GM18520 (cell line): ENCODE results near the gene SLC8B1.

Experiments used
- ATAC-seq: cut with Tn5 transposase; IDR thresholded peaks from one replicate; pipeline ENCODE4 v1.9.1; 2021; ENCODE audit not compliant: unreplicated experiment

SLC8B1 gene

DNA sequence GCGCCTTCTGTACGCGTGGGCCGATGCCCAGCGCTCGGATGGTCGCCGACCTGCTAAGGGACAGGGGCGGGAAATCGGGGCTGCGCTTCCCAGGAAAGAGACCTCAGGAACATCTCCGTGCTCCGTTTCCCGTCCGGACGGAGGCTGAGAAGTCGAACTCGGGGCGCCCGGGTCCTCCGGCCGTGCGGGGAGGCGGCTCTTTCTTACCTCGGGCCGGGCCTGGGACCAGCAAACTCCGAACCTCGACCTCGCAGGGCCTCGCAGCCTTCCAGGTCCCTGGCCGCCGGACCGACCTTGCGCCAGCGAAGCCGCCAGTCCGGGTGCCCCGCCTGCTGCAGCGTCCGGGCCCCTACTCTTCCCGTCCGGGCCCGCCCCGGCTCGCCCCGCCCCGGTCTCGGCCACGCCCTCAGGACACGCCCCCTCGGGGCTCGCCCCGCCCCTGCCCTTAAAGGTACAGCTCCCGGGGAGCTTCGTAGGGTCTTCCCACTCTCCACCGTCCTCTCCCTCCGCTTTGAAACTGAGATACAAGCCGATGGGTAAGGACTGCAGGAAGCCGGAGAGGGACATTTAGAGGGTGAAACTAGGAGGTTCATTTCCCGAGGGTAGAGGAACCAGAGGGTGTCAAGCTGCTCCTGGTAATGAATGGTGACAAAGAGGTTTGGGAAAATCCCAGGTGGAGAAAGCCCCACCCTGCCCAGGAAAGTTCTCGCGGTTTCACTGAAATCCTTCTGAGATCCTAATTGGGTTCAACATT lies at the start of gene SLC8B1:
Gene SLC8B1 (minus strand): TSS at position 324 of the 754 bp plus-strand sequence. CDS start 2,231 bp downstream, outside the sequence.
- ATAC-seq, result peak; percentile 89

DNA sequence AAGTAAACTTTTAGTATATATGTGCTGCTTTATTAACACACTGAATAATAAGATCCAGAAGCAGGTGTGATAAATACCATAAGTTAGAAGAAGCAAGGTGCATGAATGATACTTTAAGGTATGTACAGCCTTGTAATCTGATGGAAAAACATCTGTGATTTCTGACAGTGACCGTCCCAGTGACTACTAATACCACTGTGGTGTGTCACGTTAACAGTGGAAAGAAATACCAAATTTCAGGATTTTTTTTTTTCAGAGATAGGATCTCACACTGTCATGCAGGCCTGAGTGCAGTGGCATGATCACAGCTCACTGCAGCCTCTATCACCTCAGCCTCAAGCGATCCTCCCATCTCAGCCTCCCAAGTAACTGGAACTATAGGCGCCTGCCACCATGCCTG lies 47.3 kb upstream of the SLC8B1 start:
- ATAC-seq, result no peak

DNA sequence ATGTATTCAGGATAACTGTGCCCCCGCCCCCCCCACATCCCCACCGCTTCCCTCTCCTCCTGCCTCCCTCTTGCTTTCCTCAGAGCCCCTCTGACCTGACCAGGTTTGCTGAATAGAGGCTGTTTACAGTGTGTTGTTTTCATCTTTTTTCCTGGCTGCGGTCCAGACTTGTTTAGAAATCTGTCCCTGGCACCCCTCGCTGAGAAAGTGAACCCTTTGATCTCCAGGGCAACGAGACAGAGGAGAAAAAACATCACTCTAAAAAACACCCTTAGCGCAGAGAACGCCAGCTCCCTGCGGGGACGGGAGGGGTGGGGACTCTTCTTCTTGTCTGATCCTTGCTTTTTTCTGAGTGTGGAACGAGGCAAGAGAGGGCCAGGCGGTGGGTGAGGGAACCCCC lies 46.3 kb upstream of the SLC8B1 start:
- ATAC-seq, result no peak

DNA sequence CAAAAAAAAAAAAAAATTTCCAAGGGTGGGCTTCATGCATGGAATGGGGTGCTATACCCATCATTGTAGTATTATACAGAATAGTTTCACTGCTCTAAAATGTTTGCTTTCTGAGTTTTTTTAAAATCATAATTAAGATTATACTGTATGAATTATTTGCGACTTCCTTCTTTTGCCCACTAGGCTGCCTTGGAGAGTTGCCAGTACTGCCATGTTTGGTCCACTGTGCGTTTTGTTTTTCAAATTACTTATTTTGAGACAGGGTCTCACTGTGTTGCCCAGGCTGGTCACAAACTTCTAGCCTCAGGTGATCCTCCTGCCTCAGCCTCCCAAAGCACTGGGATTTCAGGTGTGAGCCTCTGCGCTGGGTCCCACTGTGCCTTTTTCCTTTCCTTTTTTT lies 43.4 kb upstream of the SLC8B1 start:
- ATAC-seq, result no peak

DNA sequence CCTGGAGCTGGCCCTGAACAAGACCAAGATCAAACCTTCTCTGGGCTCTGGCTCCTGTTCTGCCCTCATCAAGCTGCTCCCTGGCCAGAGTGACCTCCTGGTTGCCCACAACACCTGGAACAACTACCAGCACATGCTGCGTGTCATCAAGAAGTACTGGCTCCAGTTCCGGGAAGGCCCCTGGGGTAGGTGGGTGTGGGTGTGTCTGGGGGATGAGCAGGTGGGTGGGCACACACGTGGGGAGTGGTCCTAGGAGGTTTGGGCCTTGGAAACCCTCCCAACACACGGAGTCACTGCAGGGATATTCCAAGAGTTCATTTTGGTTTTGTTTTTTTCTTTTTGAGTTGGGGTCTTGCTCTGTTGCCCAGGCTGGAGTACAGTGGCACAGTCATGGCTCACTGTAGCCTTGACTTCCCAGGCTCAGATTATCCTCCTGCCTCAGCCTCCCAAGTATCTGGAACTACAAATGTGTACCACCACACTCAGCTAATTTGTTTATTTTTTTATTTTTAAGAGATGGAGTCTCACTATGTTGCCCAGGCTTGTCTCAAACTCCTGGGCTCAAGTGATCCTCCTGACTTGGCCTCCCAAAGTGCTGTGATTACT lies 40.0 kb upstream of the SLC8B1 start:
- no peak for ATAC-seq

DNA sequence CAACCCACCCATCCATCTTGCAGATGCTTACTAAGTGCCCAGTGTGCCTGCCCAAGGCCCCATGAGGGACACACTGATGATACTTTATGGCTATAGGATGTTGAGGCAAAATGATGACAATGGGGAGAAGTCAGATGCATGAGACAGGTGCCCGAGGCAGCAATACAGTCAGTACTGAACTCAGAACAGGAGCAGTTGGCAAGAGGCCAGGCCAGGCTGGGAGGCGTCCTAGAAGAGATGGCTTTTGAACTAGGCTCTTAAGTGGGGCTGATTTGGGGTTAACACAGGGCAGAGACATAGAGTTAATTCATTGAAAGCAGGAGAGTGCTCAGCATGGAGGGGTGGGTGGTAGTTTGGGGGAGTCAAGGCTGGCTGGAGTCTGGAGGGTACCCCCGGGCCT lies 39.1 kb upstream of the SLC8B1 start:
- no peak for ATAC-seq

DNA sequence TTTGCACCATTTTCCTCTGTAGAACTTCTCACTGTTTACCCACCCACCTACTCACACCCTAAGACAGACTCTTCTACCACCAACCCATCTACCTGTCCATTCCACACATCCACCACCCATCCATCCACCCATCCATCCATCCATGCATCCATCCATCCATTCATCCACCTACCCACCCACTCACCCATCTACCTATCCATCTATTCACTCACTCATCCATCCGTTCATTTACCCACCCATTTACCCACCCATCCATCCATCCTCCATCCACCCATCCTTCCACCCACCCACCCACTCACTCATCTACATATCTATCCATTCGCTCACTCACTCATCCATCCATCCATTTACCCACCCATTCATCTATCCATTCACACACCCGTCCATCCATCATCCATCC lies 38.5 kb upstream of the SLC8B1 start:
- ATAC-seq, result no peak

DNA sequence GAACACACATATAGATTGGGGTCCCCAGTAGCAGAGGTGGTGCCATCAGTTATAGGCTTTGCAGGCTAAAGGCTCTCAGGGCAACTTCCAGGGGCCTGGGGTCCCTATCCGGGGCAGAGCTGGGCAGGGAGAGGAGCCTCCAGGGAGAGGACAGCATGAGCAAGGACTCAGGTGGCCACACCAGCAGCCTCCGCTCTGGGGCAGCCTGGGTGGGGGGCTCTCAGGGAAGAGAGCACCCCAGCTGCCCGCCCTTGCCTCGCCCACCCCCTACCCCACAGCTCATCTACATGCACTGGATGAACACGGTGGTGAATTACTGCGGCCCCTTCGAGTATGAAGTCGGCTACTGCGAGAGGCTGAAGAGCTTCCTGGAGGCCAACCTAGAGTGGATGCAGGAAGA lies 37.5 kb upstream of the SLC8B1 start:
- ATAC-seq, result no peak

DNA sequence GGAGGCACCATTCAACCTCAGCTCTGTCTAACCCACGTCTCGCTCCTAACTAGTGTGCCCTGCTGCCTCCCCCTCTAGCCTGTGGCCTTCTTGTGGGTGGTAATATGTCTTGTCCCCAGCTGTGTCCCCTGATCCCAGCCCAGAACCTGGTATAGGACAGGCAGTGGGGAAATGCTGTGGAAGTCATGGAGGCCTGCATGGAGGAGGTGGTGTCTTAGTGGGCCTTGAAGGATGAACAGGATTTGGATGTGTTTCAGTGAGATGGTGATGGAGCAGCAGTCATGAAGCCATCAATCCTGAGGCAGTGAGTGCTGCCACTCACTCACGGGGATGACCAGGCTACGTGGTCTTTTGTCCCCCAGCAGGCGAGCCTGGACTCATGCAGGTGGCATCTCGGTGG lies 36.9 kb upstream of the SLC8B1 start:
- ATAC-seq, result no peak

DNA sequence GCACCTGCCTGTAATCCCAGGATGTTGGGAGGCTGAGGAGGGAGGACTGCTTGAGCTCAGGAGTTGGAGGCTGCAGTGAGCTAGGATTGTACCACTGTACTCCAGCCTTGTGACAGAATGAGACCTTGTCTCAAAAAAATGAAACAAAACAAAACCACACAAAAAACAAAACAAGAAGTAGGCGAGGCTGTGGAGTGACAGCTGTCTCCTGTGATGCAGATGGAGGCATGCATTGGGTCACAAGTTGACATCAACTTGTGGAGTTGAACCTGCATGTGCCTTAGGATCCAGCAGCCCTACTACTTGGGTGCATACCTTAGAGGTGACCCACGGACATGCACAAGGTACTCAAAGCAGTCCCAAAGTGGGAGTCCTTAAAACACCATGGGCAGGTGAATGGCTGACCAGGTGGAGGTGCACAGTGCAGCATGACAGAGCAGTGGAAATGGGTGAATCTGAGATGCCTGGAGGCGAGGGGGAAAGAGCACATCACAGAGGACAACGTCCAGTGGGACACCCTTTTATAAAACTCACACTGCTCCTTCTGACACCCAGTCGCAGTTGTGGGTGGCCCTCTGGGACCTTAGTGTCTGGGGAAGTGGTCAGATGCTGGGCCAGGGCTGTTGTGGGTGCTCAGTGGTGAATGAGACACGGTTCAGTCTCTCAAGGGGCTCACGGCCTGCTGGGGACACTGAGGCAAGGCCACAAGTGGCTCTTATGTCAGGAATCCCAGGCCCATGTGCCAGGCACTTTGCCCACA lies 36.2 kb upstream of the SLC8B1 start:
- ATAC-seq, result no peak

DNA sequence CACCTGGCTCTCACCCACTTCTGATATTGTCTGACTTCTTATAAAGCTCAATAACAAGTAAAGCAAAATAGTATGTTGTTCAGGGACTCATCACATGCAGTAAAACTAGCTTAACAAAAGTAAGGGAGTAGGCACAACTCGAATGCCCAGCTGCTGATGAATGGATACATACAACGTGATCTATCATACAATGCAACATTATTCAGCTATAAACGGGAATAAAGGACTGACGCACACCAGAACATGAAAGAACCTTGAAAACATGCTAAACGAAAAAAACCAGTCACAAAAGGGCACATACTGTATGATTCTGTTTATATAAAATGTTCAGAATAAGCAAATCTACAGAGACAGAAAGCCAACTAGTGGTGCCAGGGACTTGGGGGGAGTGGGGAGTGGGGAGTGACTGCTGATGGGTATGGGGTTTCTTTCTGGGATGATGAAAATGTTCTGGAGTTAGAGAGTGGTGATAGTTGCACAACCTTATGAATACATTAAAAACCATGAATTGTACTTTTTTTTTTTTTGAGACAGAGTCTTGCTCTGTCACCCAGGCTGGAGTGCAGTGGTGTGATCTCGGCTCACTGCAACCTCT lies 34.6 kb upstream of the SLC8B1 start:
- ATAC-seq, result no peak

DNA sequence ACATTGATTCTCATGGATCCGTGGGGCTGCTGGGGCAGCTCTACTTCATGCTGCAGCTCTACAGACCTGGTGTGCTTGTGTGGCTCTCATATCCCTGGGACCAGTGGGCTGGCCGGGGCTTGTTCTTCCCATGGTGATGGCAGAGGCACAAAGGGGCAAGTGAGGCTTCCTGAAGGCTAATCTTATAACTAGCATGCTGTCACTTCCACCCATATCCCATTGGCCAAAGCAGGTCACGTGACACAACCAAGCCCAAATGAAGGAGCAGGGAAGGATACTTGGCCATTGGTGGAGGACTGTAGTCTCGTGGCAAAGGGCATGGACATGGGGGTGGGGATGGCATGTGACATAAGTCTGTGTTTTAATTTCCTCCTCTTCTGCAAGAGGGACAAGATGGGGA lies 33.4 kb upstream of the SLC8B1 start:
- ATAC-seq, result no peak

DNA sequence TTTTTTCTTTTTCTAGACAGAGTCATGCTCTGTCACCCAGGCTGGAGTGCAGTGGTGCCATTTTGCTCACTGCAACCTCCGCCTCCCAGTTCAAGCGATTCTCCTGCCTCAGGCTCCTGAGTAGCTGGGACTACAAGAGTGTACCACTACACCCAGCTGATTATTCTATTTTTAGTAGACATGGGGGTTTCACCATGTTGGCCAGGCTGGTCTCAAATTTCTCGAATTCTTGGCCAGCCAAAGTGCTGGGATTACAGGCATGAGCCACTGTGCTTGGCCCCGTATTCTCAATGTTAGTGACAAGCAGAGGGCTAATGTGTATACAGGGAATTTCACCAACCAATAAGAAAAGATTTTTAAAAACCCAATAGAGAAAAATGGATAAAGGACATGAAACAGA lies 31.9 kb upstream of the SLC8B1 start:
- no peak for ATAC-seq

DNA sequence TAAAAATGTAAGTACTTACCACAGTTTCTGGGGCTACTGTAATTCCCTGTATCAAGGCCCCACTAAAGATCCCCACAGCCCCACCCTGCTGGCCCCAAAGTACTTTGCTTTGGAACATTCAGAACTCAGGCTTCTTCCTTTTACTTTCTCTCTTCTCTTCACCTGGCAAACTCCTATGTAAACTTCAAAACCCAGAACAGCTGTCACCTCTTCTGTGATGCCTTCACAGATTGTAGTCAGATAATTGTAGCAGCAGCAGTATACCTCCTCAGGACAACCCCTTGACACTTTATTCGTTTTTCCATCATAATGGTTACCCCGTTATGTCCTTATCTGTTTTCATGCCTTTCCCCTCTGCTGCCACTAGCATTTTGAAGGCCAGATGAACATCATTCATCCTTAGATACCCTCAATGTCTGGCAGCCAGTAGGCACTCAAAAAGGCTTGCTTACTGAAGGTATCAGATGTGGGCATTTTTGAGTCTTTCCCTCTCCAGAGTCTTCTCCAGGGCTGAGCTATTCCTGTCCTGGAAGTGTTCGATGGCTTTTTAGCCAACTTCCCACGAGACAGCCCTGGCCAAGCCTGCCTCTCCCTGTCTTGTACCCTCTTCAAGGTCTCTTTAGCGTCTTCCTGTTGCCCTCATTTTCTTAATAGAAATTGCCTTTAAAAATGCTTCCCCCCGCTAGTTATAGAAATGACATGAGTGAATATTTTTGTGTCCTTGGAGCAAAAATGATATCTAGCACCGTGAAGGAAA lies 30.9 kb upstream of the SLC8B1 start:
- no peak for ATAC-seq

DNA sequence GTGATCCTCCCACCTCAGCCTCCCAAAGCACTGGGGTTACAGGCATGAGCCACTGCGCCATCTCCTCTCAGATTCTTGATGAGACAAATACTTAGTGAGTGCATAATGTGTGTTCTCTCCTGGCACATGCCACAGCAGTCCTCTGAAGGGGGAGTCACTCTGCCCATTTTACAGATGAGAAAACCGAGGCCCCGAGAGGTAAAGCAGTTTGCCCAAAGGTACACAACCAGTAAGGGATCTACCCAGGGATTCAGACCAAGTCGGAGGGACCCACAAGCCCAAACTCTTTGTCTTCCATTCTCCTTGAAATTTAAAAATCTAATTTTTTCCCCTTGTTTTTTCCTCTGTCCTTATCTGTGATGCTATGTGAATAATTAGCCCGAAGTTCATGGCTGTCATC lies 29.8 kb upstream of the SLC8B1 start:
- no peak for ATAC-seq

DNA sequence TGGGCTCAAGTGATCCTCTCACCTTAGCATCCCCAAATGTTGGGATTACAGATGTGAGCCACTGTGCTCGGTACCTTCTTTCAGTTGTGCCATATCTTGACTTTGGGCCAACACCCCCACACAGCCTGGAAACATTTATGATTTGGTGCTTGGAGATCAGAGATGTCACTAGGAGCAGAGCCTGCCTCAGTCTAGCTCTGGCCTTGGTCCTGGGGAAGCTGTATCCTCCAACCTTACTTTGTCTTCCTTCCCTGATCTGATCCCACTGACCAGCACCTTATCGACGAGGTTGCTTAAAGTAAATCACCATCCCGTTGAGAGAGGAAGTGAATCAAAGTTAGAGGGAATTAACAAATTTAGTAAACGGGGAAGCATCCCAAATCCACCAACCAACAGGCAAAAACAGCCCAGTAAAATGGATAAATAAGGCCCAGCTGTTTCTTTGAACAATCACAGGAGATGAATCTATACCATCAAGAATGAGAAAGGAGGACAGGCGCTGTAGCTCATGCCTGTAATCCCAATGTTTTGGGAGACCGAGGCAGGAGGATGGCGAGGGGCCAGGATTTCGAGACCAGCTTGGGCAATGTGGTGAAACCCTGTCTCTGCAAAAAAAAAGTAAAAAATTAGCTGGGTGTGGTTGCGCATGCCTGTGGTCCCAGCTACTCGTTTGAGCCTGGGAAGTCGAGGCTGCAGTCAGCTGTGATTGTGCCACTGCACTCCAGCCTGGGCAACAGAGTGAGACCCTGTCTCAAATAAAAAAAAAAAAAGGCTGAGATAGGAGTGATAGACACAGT lies 26.9 kb upstream of the SLC8B1 start:
- no peak for ATAC-seq

DNA sequence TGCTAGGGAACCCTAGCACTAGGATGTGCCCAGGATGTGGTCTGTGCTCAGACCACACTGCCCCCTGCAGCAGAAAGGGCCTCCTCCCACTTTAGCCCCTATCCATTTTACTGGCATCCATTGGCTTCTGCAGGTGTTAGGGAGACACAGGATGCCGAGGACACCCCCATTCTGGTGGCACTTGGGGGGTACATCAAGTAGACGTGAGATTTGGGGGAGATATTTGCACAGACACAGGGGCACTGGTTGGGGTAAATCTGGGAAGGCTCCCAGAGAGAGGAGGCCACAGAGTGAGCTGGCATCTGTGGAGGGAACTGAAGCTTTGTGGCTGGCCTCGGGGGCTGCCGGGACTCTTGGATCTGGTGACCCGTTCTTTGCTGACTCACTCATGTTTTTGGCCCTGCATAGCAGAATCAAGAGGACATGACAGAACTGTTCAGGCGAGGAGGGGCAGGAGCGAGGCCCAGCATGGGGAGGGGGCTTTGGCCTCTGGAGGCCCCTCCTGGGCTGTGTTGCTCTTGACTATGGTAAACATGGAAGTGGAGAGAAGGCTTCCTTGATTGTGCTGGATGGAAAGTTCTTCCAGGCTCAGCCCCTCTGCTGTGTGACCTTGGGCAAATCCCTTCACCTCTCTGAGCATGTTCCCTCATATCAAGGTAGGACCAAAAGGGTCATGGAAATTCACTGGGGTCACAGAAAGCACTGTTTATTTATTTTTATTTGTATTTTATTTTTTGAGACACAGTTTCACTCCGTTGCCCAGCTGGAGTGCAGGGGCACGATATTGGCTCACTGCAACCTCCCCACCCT lies 25.2 kb upstream of the SLC8B1 start:
- ATAC-seq, result no peak

DNA sequence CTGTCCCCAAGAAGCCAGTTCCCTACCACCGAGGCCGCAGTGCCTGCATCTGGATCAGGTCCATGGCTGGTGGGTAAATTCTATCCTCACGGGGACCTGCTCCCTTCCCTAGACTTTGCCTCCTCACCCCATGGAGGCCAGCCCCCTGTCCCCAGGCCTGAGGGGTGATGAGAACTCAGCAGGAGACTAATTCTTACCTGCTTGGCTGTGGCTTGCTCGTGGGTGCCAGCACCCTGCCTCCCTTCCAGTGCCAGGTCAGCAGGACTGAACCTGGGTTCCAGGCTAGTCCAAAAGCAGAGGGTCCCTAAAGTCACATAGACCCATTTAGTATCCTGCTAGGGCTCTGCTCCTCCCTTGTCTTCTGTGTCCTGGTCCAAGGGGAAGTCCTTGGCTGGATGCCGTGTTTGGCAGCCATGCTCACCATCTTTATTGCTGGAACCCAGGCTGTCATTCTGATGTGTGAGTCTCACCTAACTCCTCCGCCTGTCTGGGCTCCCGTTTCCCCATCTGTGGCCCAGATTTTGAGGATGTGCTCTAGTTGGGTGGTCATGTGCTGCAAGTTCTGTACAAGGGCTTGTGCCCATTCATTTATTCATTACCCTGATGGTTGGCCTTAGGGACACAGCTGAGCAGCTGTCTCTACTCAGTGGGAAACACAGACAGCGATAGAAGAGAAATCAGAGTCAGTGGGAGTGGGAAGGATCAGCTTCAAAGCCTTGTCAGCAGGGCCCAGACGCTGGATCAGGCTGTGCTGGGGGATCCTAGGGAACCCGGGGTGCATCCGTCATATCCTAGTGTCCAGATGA lies 24.4 kb upstream of the SLC8B1 start:
- ATAC-seq, result no peak
